ENCODE data around the gene NFKBIA.

The NFKBIA gene

GRCh38 chr14:35409595-35409994 is 5.0 kb upstream of the NFKBIA start:
- H3K9me3 ChIP-seq (ENCODE audit: control insufficient read depth, low read length) = no peaks in the 10 kb centered on the region
- H3K4me1 ChIP-seq (ENCODE audit: control insufficient read depth, insufficient read depth, low read length, poor library complexity, severe bottlenecking) = peaks cover 21% of the 10 kb centered on the region
- H3K27me3 ChIP-seq (replicated peaks; ENCODE audit: control insufficient read depth, insufficient read depth, low read length, poor library complexity, severe bottlenecking) = no peaks in the 10 kb centered on the region
- no peaks in the 10 kb centered on the region for H3K36me3 ChIP-seq (ENCODE audit: control insufficient read depth, insufficient read depth, low read length)
- H3K27ac ChIP-seq (ENCODE audit: insufficient read depth, low read length, poor library complexity, severe bottlenecking) = no peak overlapping the region
- no peak for DNase-seq
- no peak overlapping the region for H3K4me3 ChIP-seq (ENCODE audit: insufficient read depth, low read depth, low read length, poor library complexity, severe bottlenecking)

GRCh38 chr14:35408026-35408425 is 3.5 kb upstream of the NFKBIA start:
- Histone ChIP-seq H3K27ac (ENCODE audit: insufficient read depth, low read length, poor library complexity, severe bottlenecking) (no peak overlapping the region), H3K9me3 (ENCODE audit: control insufficient read depth, low read length) (no peaks in the 10 kb centered on the region), H3K4me1 (ENCODE audit: control insufficient read depth, insufficient read depth, low read length, poor library complexity, severe bottlenecking) (peaks cover 23% of the 10 kb centered on the region), H3K4me3 (ENCODE audit: insufficient read depth, low read depth, low read length, poor library complexity, severe bottlenecking) (no peak overlapping the region), H3K36me3 (ENCODE audit: control insufficient read depth, insufficient read depth, low read length) (peaks cover 6% of the 10 kb centered on the region), H3K27me3 (replicated peaks; ENCODE audit: control insufficient read depth, insufficient read depth, low read length, poor library complexity, severe bottlenecking) (no peaks in the 10 kb centered on the region)
- DNase-seq = no peak

DNA sequence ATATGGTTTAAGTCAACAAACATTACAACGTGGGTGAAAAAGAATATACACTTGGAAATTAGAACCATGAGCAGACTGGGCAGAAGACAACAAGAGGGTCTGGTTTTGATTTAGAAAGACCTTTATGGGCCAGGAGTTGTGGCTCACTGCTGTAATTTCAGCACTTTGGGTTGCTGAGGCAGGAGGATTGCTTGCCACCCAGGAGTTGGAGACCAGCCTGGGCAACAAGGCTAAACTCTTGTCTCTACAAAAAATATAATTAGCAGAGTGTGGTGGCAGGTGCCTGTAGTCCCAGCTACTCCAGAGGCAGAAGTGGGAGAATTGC is 2.7 kb upstream of the NFKBIA start:
- H3K27me3 ChIP-seq (replicated peaks; ENCODE audit: control insufficient read depth, insufficient read depth, low read length, poor library complexity, severe bottlenecking) = no peaks in the 10 kb centered on the region
- H3K27ac ChIP-seq (ENCODE audit: insufficient read depth, low read length, poor library complexity, severe bottlenecking) = no peak overlapping the region
- no peak for DNase-seq
- H3K36me3 ChIP-seq (ENCODE audit: control insufficient read depth, insufficient read depth, low read length) = peaks cover 13% of the 10 kb centered on the region
- no peak overlapping the region for H3K4me3 ChIP-seq (ENCODE audit: insufficient read depth, low read depth, low read length, poor library complexity, severe bottlenecking)
- peaks cover 30% of the 10 kb centered on the region for H3K4me1 ChIP-seq (ENCODE audit: control insufficient read depth, insufficient read depth, low read length, poor library complexity, severe bottlenecking)
- no peaks in the 10 kb centered on the region for H3K9me3 ChIP-seq (ENCODE audit: control insufficient read depth, low read length)

GRCh38 chr14:35406506-35407305 is 2.2 kb upstream of the NFKBIA start:
- peaks cover 36% of the 10 kb centered on the region for H3K4me1 ChIP-seq (ENCODE audit: control insufficient read depth, insufficient read depth, low read length, poor library complexity, severe bottlenecking)
- H3K36me3 ChIP-seq (ENCODE audit: control insufficient read depth, insufficient read depth, low read length) = peaks cover 19% of the 10 kb centered on the region
- no peaks in the 10 kb centered on the region for H3K9me3 ChIP-seq (ENCODE audit: control insufficient read depth, low read length)
- no peak for DNase-seq
- H3K27ac ChIP-seq (ENCODE audit: insufficient read depth, low read length, poor library complexity, severe bottlenecking) = no peak overlapping the region
- no peak overlapping the region for H3K4me3 ChIP-seq (ENCODE audit: insufficient read depth, low read depth, low read length, poor library complexity, severe bottlenecking)
- H3K27me3 ChIP-seq (replicated peaks; ENCODE audit: control insufficient read depth, insufficient read depth, low read length, poor library complexity, severe bottlenecking) = no peaks in the 10 kb centered on the region

GRCh38 chr14:35406090-35406489 is 1.5 kb upstream of the NFKBIA start:
- H3K4me3 ChIP-seq (ENCODE audit: insufficient read depth, low read depth, low read length, poor library complexity, severe bottlenecking) = no peak overlapping the region
- H3K27ac ChIP-seq (ENCODE audit: insufficient read depth, low read length, poor library complexity, severe bottlenecking) = peak overlapping the region; percentile 100
- peaks cover 25% of the 10 kb centered on the region for H3K36me3 ChIP-seq (ENCODE audit: control insufficient read depth, insufficient read depth, low read length)
- DNase-seq = no peak
- peaks cover 41% of the 10 kb centered on the region for H3K4me1 ChIP-seq (ENCODE audit: control insufficient read depth, insufficient read depth, low read length, poor library complexity, severe bottlenecking)
- no peaks in the 10 kb centered on the region for H3K27me3 ChIP-seq (replicated peaks; ENCODE audit: control insufficient read depth, insufficient read depth, low read length, poor library complexity, severe bottlenecking)
- no peaks in the 10 kb centered on the region for H3K9me3 ChIP-seq (ENCODE audit: control insufficient read depth, low read length)

- Histone ChIP-seq H3K9me3 (ENCODE audit: control insufficient read depth, low read length) (no peaks in the 10 kb centered on the region), H3K27me3 (replicated peaks; ENCODE audit: control insufficient read depth, insufficient read depth, low read length, poor library complexity, severe bottlenecking) (no peaks in the 10 kb centered on the region), H3K36me3 (ENCODE audit: control insufficient read depth, insufficient read depth, low read length) (peaks cover 32% of the 10 kb centered on the region), H3K4me3 (ENCODE audit: insufficient read depth, low read depth, low read length, poor library complexity, severe bottlenecking) (peak overlapping the region; percentile 49), H3K27ac (ENCODE audit: insufficient read depth, low read length, poor library complexity, severe bottlenecking) (peak overlapping the region; percentile 100), H3K4me1 (ENCODE audit: control insufficient read depth, insufficient read depth, low read length, poor library complexity, severe bottlenecking) (peaks cover 48% of the 10 kb centered on the region)
- no peak for DNase-seq
These were observed 901 bp upstream of the NFKBIA start for GRCh38 chr14:35405304-35405996.

- Histone ChIP-seq H3K4me3 (ENCODE audit: insufficient read depth, low read depth, low read length, poor library complexity, severe bottlenecking) (peak overlapping the region; percentile 82), H3K4me1 (ENCODE audit: control insufficient read depth, insufficient read depth, low read length, poor library complexity, severe bottlenecking) (peaks cover 49% of the 10 kb centered on the region), H3K27ac (ENCODE audit: insufficient read depth, low read length, poor library complexity, severe bottlenecking) (peak overlapping the region; percentile 100), H3K36me3 (ENCODE audit: control insufficient read depth, insufficient read depth, low read length) (peaks cover 34% of the 10 kb centered on the region), H3K27me3 (replicated peaks; ENCODE audit: control insufficient read depth, insufficient read depth, low read length, poor library complexity, severe bottlenecking) (no peaks in the 10 kb centered on the region), H3K9me3 (ENCODE audit: control insufficient read depth, low read length) (no peaks in the 10 kb centered on the region)
- peak; percentile 93 to 96 (median 94) for DNase-seq
These were observed 723 bp downstream of the NFKBIA start for GRCh38 chr14:35403603-35404448.

- H3K9me3 ChIP-seq (ENCODE audit: control insufficient read depth, low read length) = no peaks in the 10 kb centered on the region
- H3K27ac ChIP-seq (ENCODE audit: insufficient read depth, low read length, poor library complexity, severe bottlenecking) = peak overlapping the region; percentile 100
- peak in 2 of 3 donors; percentile 27 to 29 for DNase-seq
- peaks cover 49% of the 10 kb centered on the region for H3K4me1 ChIP-seq (ENCODE audit: control insufficient read depth, insufficient read depth, low read length, poor library complexity, severe bottlenecking)
- H3K27me3 ChIP-seq (replicated peaks; ENCODE audit: control insufficient read depth, insufficient read depth, low read length, poor library complexity, severe bottlenecking) = no peaks in the 10 kb centered on the region
- H3K4me3 ChIP-seq (ENCODE audit: insufficient read depth, low read depth, low read length, poor library complexity, severe bottlenecking) = peak overlapping the region; percentile 81
- H3K36me3 ChIP-seq (ENCODE audit: control insufficient read depth, insufficient read depth, low read length) = peaks cover 34% of the 10 kb centered on the region
These were observed 1.4 kb downstream of the NFKBIA start for GRCh38 chr14:35403114-35403602.

- Histone ChIP-seq H3K27me3 (replicated peaks; ENCODE audit: control insufficient read depth, insufficient read depth, low read length, poor library complexity, severe bottlenecking) (no peaks in the 10 kb centered on the region), H3K4me1 (ENCODE audit: control insufficient read depth, insufficient read depth, low read length, poor library complexity, severe bottlenecking) (peaks cover 49% of the 10 kb centered on the region), H3K36me3 (ENCODE audit: control insufficient read depth, insufficient read depth, low read length) (peaks cover 34% of the 10 kb centered on the region)
These were observed 2.0 kb downstream of the NFKBIA start for GRCh38 chr14:35402323-35403113.

More at GRCh38 chr14:35402323-35403113, 2.0 kb downstream of the NFKBIA start:
- Histone ChIP-seq H3K27ac (ENCODE audit: insufficient read depth, low read length, poor library complexity, severe bottlenecking) (peak overlapping the region; percentile 100), H3K4me3 (ENCODE audit: insufficient read depth, low read depth, low read length, poor library complexity, severe bottlenecking) (peak overlapping the region; percentile 81), H3K9me3 (ENCODE audit: control insufficient read depth, low read length) (no peaks in the 10 kb centered on the region)
- peak in 2 of 3 donors; percentile 12 to 41 for DNase-seq

All from effector memory CD4-positive, alpha-beta T cell (primary cell).